Activated T-helper 2 cell treated with anti-CD3 and anti-CD28 coated beads, Interferon-gamma antibody, Interleukin-2, Interleukin-4, amounts not matched to agents 10 μg/mL and 5 μg/mL and 100 μg/mL, durations not matched to agents 14 hours and 24 hours and 36 hours (primary cell): Measurements from ENCODE around the gene GPR17. TPM values are rescaled to one million over a fixed set of nuclear protein-coding genes. Genes with fewer than 3 reads are reported as not detected.

Source experiments
- DNase-seq: peaks from one replicate; pipeline ENCODE4 v3.0.0; 2021; ENCODE audit warnings: low spot score
- H3K27ac Mint-ChIP-seq: one replicate; pipeline ENCODE4 v1.8.0; 2021; ENCODE audit warnings: mixed read lengths
- H3K27me3 Mint-ChIP-seq: one replicate; pipeline ENCODE4 v1.8.0; 2021; ENCODE audit warnings: low read depth, mixed read lengths
- H3K36me3 Mint-ChIP-seq: one replicate; pipeline ENCODE4 v1.8.0; 2021; ENCODE audit warnings: low read depth, mixed read lengths
- H3K4me1 Mint-ChIP-seq: one replicate; pipeline ENCODE4 v1.8.0; 2021; ENCODE audit warnings: low read depth, mixed read lengths
- H3K4me3 Mint-ChIP-seq: one replicate; pipeline ENCODE4 v1.8.0; 2021; ENCODE audit warnings: low read depth, mild to moderate bottlenecking, moderate library complexity, mixed read lengths
- H3K9me3 Mint-ChIP-seq: one replicate; pipeline ENCODE4 v1.8.0; 2021; ENCODE audit warnings: mixed read lengths
- intact Hi-C: fragments of 100-400 bp; cut with micrococcal nuclease; formaldehyde crosslinking; loops from one replicate; pipeline ENCODE4 v1.15.1; 2023
- total RNA-seq: library from RNA; stranded (reverse); gene quantifications from 2 replicates; pipeline ENCODE4 v1.2.3, GENCODE V29; 2022

The GPR17 gene
- total RNA-seq, 1 donor from 2014 or later = not detected

GRCh38 chr2:127670957-127671290, 25.0 kb downstream of the GPR17 start:
- Mint-ChIP-seq H3K4me3 (no peak overlapping the region), H3K27ac (no peak overlapping the region), H3K36me3 (no peaks in the 10 kb centered on the region), H3K9me3 (no peaks in the 10 kb centered on the region), H3K27me3 (peaks cover 63% of the 10 kb centered on the region), H3K4me1 (peaks cover 3% of the 10 kb centered on the region)
- no peak for DNase-seq
- intact Hi-C loops = no loop called here

DNA sequence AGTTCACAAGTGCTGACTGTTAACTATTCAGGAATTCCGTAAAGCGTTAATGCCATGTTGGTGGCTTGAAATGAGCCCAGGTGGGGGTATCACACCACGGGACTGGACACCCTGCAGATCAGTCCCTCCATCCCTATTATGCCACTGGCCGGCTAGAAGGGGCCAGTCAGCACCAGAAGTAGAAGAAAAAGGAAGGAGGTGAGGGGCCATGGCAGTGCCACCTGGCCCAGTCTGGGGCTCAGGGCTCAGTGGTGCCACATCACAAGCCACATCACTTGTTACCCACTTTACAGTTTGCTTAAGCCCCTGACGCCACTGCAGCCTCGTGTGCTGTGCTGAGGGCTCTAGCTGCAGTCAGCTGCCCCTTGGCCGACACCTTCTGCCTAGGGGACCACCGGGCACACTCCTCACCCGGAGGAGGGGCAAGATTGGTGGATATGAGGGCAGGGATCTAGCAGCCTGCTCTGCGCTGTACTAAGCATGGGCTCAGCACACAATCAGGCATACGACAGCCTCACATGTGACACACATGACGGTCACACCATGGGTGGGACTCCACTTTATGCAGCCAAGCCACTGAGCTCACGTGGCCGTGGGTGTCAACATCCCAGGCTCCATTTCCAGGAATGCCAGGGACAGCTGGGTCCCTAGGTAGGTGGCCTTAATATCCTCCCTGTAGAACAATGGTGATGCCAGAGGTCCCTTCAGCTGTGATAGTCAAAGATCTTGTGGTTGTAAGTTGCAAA, 25.8 kb downstream of the GPR17 start:
- Mint-ChIP-seq H3K27me3 (peaks cover 62% of the 10 kb centered on the region), H3K4me1 (peaks cover 3% of the 10 kb centered on the region), H3K9me3 (no peaks in the 10 kb centered on the region), H3K4me3 (no peak overlapping the region), H3K36me3 (no peaks in the 10 kb centered on the region), H3K27ac (no peak overlapping the region)
- no peak for DNase-seq
- intact Hi-C loops = no loop called here

- Mint-ChIP-seq H3K4me1 (peaks cover 3% of the 10 kb centered on the region), H3K36me3 (no peaks in the 10 kb centered on the region), H3K4me3 (no peak overlapping the region), H3K27me3 (peaks cover 63% of the 10 kb centered on the region), H3K9me3 (no peaks in the 10 kb centered on the region), H3K27ac (no peak overlapping the region)
- intact Hi-C loops = no loop called here
- no peak for DNase-seq
Observed at GRCh38 chr2:127672341-127673224, 26.6 kb downstream of the GPR17 start.

DNA sequence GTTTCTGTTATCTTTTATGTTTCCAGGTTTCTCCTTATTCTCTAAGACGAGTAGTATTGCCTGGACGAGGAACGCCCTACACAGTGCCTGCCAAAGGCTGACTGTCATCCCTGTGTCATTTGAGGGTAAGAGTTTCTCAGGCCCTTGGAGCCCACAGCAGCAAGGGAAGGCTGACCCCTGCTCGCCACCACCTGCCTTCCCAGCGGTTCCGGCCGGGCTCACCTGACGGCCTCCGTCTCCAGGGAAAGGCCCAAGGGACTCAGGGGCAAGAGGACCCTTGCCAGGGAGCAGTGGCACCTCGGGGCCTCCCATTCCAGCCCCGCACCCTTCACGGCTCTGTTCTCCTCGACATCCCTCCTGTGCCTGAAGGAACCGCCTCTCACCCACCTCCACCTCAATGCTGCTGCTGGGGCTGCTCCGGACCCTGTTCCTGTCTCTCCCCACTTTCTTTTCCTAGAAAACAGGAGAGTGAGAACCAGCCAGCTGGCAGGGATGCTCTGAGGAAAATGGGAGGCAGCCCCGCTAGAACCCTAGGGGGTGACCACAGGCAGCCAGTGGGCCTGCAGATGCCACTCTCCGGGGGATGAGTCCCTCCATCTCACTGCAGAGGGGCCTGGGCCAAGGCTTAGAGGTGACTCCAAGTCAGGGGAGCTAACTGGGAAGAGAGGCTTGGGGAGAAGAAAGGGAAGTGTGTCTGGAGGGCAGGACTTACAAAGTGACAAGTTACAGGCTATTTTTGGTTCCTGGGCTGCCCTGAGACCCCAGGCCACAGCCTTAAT, 27.5 kb downstream of the GPR17 start:
- Mint-ChIP-seq H3K27me3 (peaks cover 71% of the 10 kb centered on the region), H3K9me3 (no peaks in the 10 kb centered on the region), H3K4me1 (peaks cover 3% of the 10 kb centered on the region), H3K36me3 (no peaks in the 10 kb centered on the region), H3K4me3 (peak overlapping the region; percentile 73), H3K27ac (no peak overlapping the region)
- intact Hi-C loops = no loop called here
- no peak for DNase-seq

DNA sequence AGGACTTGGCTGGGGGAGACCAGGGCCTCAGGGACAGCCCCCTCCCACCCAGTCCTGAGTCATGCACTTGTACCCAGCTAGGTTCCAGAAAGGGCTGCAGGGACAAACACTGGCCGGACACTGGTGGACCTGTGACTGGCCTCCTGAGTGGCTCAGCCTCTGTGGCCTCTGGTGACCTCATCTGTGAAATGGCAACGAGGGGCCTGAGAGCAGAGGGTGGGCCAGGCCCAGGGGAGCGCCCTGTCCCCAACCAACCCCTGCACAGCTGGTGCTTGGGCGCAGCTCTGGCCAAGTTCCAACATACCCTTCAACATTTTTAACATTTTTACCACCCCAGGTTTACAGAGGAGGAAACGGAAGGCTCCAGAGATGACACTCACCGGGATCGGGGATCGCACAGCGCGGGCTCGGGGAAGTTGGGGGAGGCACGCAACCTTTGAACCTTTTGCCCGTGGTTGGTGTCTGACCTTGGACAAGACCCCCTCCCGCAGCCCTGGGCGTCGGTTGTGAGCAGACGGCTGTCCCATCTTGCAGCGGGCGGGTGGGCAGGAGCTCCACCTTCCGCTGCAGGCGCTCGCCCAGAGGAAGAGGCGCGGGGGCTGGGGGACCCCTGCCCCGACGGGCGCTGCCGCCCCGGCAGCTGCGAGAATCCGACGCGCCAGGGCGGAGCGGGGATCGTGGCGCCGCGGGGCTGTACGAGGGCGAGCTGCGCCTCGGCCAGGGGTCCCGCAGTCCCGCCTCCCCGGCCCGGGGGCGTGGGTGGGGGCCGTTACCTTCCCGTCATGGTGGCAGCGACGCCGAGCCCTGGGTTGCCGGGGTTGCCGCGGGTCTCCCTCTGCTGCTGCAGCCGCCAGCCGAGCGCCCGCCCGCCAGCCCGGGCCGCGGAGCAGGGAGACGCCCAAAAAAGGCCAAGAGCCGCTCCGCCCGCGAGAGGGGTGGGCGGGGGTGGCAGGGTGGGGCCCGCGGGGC, 28.6 kb downstream of the GPR17 start:
- Mint-ChIP-seq H3K27ac (no peak overlapping the region), H3K36me3 (no peaks in the 10 kb centered on the region), H3K9me3 (no peaks in the 10 kb centered on the region), H3K4me3 (peak overlapping the region; percentile 73), H3K27me3 (peaks cover 70% of the 10 kb centered on the region), H3K4me1 (peaks cover 3% of the 10 kb centered on the region)
- no peak for DNase-seq
- intact Hi-C loops = no loop called here

GRCh38 chr2:127675331-127676261, 29.6 kb downstream of the GPR17 start, which contains the start of gene LIMS2:
Gene LIMS2 (minus strand): TSS chr2:127675530. CDS start chr2:127675024, 506 bp downstream.
- DNase-seq = no peak
- no peaks in the 10 kb centered on the region for H3K36me3 Mint-ChIP-seq
- H3K4me3 Mint-ChIP-seq = peak within 1 kb of the TSS; percentile 73
- H3K27me3 Mint-ChIP-seq = peaks cover 65% of the 10 kb centered on the region
- peaks cover 3% of the 10 kb centered on the region for H3K4me1 Mint-ChIP-seq
- H3K9me3 Mint-ChIP-seq = no peaks in the 10 kb centered on the region
- no peak within 1 kb of the TSS for H3K27ac Mint-ChIP-seq
- intact Hi-C loops = no loop called here

- H3K27ac Mint-ChIP-seq = no peak overlapping the region
- H3K36me3 Mint-ChIP-seq = no peaks in the 10 kb centered on the region
- H3K4me1 Mint-ChIP-seq = peaks cover 3% of the 10 kb centered on the region
- DNase-seq = no peak
- no peak overlapping the region for H3K4me3 Mint-ChIP-seq
- intact Hi-C loops = no loop called here
- H3K9me3 Mint-ChIP-seq = no peaks in the 10 kb centered on the region
- H3K27me3 Mint-ChIP-seq = peaks cover 64% of the 10 kb centered on the region
Observed at GRCh38 chr2:127676906-127677305, 31.0 kb downstream of the GPR17 start.

- H3K36me3 Mint-ChIP-seq = no peaks in the 10 kb centered on the region
- H3K4me1 Mint-ChIP-seq = peaks cover 7% of the 10 kb centered on the region
Observed at GRCh38 chr2:127678531-127678930, 32.6 kb downstream of the GPR17 start.

DNA sequence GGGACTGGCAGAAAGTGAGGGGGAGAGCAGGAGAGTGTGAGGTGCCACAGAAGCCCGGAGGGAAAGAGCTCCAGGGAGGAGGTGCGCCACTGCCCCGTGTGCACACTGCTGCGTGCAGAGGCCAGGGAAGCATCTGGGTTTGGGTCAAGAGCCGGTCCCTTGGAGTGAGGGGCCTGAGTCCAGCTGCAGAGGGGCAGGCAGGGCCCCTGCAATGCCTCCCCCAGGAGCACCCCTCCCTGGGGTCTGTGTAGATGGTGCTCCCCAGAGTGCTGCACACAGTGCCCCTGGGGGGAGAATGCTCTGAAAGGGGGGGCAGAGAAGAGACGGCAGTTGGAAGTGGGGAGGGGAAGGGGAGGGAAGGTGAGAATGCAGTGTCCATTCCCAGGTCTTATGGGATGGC, 33.0 kb downstream of the GPR17 start:
- H3K4me3 Mint-ChIP-seq = no peak overlapping the region

More at GRCh38 chr2:127678531-127678930, 32.6 kb downstream of the GPR17 start:
- no peak for DNase-seq
- H3K27me3 Mint-ChIP-seq = peaks cover 54% of the 10 kb centered on the region
- H3K27ac Mint-ChIP-seq = no peak overlapping the region
- no peak overlapping the region for H3K4me3 Mint-ChIP-seq
- intact Hi-C loops = no loop called here
- H3K9me3 Mint-ChIP-seq = no peaks in the 10 kb centered on the region

GRCh38 chr2:127679680-127680361, 33.9 kb downstream of the GPR17 start:
- H3K36me3 Mint-ChIP-seq = no peaks in the 10 kb centered on the region
- no peak for DNase-seq
- no peaks in the 10 kb centered on the region for H3K9me3 Mint-ChIP-seq
- H3K4me3 Mint-ChIP-seq = no peak overlapping the region
- H3K27me3 Mint-ChIP-seq = peaks cover 48% of the 10 kb centered on the region
- no peak overlapping the region for H3K27ac Mint-ChIP-seq
- H3K4me1 Mint-ChIP-seq = peaks cover 4% of the 10 kb centered on the region
- intact Hi-C loops = no loop called here

More for the DNA sequence above, 33.0 kb downstream of the GPR17 start:
- H3K27ac Mint-ChIP-seq = no peak overlapping the region
- DNase-seq = no peak
- no peaks in the 10 kb centered on the region for H3K36me3 Mint-ChIP-seq
- intact Hi-C loops = no loop called here
- peaks cover 54% of the 10 kb centered on the region for H3K27me3 Mint-ChIP-seq
- no peaks in the 10 kb centered on the region for H3K9me3 Mint-ChIP-seq
- peaks cover 7% of the 10 kb centered on the region for H3K4me1 Mint-ChIP-seq
